WTC11 (cell line): ENCODE data around the gene ITSN1. TPM values are rescaled to one million over a fixed set of nuclear protein-coding genes. Genes with fewer than 3 reads are reported as not detected.

ENCODE experiments used
- ATAC-seq: fragments of 200-7000 bp; cut with Tn5 transposase; 2 replicates; pipeline ENCODE4 v1.10.0; 2021; ENCODE audit warnings: mild to moderate bottlenecking, moderate library complexity
- CTCF ChIA-PET: fragments of 300-600 bp; sonication (Branson Sonifier 250); formaldehyde crosslinking; loops from one replicate; lab custom pipeline; 2021; ENCODE audit warnings: antibody characterized with exemption; lab: Charles Lee
- POLR2A ChIA-PET: fragments of 350-600 bp; sonication (Branson Sonifier 250); formaldehyde crosslinking; loops from one replicate; lab custom pipeline; 2021; ENCODE audit warnings: antibody characterized with exemption; lab: Charles Lee
- DNase-seq: peaks from one replicate; pipeline ENCODE4 v3.0.0; 2021; ENCODE audit warnings: low spot score
- H3K27ac Mint-ChIP-seq: 2 replicates; pipeline ENCODE4 v1.8.0; 2021; ENCODE audit warnings: mixed read lengths
- H3K27me3 Mint-ChIP-seq: 2 replicates; pipeline ENCODE4 v1.8.0; 2021; ENCODE audit warnings: low read depth, mild to moderate bottlenecking, moderate library complexity, mixed read lengths
- H3K36me3 Mint-ChIP-seq: 2 replicates; pipeline ENCODE4 v1.8.0; 2021; ENCODE audit warnings: mixed read lengths
- H3K4me1 Mint-ChIP-seq: 2 replicates; pipeline ENCODE4 v1.8.0; 2022; ENCODE audit warnings: mixed read lengths
- H3K4me3 Mint-ChIP-seq: 2 replicates; pipeline ENCODE4 v1.8.0; 2021; ENCODE audit warnings: mild to moderate bottlenecking, moderate library complexity, mixed read lengths
- H3K9me3 Mint-ChIP-seq: 2 replicates; pipeline ENCODE4 v1.8.0; 2021; ENCODE audit warnings: mixed read lengths
- CBFB ChIP-seq: sonication (generic); formaldehyde crosslinking; IDR thresholded peaks from 2 replicates; pipeline ENCODE4 v1.8.1; 2022; ENCODE audit warnings: mild to moderate bottlenecking, low read depth, missing genetic modification reagents
- ESRRA ChIP-seq: sonication (generic); formaldehyde crosslinking; IDR thresholded peaks from 2 replicates; pipeline ENCODE4 v1.8.1; 2022; ENCODE audit warnings: mild to moderate bottlenecking, missing genetic modification reagents, borderline replicate concordance
- FOXP1 ChIP-seq: sonication (generic); formaldehyde crosslinking; IDR thresholded peaks from 2 replicates; pipeline ENCODE4 v1.8.0; 2022; ENCODE audit warnings: missing genetic modification reagents, mild to moderate bottlenecking, moderate library complexity, borderline replicate concordance
- IRF2 ChIP-seq: sonication (generic); formaldehyde crosslinking; IDR thresholded peaks from 2 replicates; pipeline ENCODE4 v1.8.0; 2022; ENCODE audit warnings: low read depth, missing genetic modification reagents, borderline replicate concordance
- KAT7 ChIP-seq: sonication (generic); formaldehyde crosslinking; IDR thresholded peaks from 2 replicates; pipeline ENCODE4 v1.8.1; 2023; ENCODE audit warnings: missing genetic modification reagents, mild to moderate bottlenecking, borderline replicate concordance
- NFYB ChIP-seq: sonication (generic); formaldehyde crosslinking; conservative IDR thresholded peaks from 2 replicates; pipeline ENCODE4 v1.8.0; 2022; ENCODE audit warnings: low read depth, missing genetic modification reagents
- ZNF416 ChIP-seq: fragments of 250-450 bp; sonication (Bioruptor Pico); IDR thresholded peaks from 2 replicates; pipeline ENCODE4 v1.9.0; 2021; ENCODE audit warnings: mild to moderate bottlenecking, inconsistent platforms
- ZNF423 ChIP-seq: fragments of 250-450 bp; sonication (Bioruptor Pico); IDR thresholded peaks from 2 replicates; pipeline ENCODE4 v2.1.2; 2022; ENCODE audit warnings: mild to moderate bottlenecking, moderate library complexity
- total RNA-seq: library from RNA; stranded (reverse); gene quantifications from 3 replicates; pipeline ENCODE4 v1.2.3, GENCODE V29; 2021
- TF ChIP-seq, protein P1 (sequence below): sonication (generic); formaldehyde crosslinking; IDR thresholded peaks from 2 replicates; pipeline ENCODE4 v1.8.1; 2023; ENCODE audit warnings: mild to moderate bottlenecking, missing genetic modification reagents
- TF ChIP-seq, protein P2 (sequence below): fragments of 250-450 bp; sonication (Bioruptor Pico); IDR thresholded peaks from 2 replicates; pipeline ENCODE4 v1.9.0; 2021; ENCODE audit warnings: mild to moderate bottlenecking
- TF ChIP-seq, protein P3 (sequence below): sonication (generic); formaldehyde crosslinking; IDR thresholded peaks from 2 replicates; pipeline ENCODE4 v1.8.0; 2022; ENCODE audit warnings: mild to moderate bottlenecking, missing genetic modification reagents
- TF ChIP-seq, protein P4 (sequence below): fragments of 250-450 bp; sonication (Bioruptor Pico); IDR thresholded peaks from 2 replicates; pipeline ENCODE4 v2.1.2; 2022; ENCODE audit warnings: mild to moderate bottlenecking, moderate library complexity
- TF ChIP-seq, protein P5 (sequence below): sonication (generic); formaldehyde crosslinking; IDR thresholded peaks from 2 replicates; pipeline ENCODE4 v1.8.0; 2023; ENCODE audit warnings: missing genetic modification reagents, mild to moderate bottlenecking, borderline replicate concordance
- TF ChIP-seq, protein P6 (sequence below): sonication (generic); formaldehyde crosslinking; IDR thresholded peaks from 2 replicates; pipeline ENCODE4 v1.8.1; 2023; ENCODE audit warnings: mild to moderate bottlenecking, missing genetic modification reagents, moderate library complexity
- TF ChIP-seq, protein P7 (sequence below): fragments of 250-450 bp; sonication (Bioruptor Pico); conservative IDR thresholded peaks from 2 replicates; pipeline ENCODE4 v1.9.0; 2021; ENCODE audit warnings: mild to moderate bottlenecking
- TF ChIP-seq, protein P8 (sequence below): sonication (generic); formaldehyde crosslinking; IDR thresholded peaks from 2 replicates; pipeline ENCODE4 v1.8.0; 2022; ENCODE audit warnings: mild to moderate bottlenecking, missing genetic modification reagents

ITSN1 gene
- total RNA-seq, 1 experiment from 2014 or later, result 69.6 TPM

DNA sequence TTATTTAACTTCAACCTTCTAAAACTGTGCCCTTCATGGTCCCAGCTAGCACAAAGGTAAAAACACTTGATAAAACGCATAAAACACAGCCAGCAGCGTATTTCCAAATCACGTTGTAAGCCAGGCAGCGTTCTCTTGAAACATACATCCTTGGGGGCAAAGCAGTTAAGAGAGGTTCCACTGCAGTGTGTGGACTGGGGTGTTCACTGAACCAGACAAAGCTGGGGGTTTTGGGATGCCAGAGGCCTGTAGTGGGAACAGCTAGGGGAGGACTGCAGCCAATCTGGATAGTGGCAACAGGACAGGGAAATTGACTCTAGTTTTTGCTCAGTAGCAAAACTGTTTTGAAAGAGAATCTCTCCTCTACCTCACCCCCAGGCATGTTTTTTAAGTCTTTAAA is 294.8 kb downstream of the ITSN1 start (continued):
- TF ChIP-seq, protein P1, sequence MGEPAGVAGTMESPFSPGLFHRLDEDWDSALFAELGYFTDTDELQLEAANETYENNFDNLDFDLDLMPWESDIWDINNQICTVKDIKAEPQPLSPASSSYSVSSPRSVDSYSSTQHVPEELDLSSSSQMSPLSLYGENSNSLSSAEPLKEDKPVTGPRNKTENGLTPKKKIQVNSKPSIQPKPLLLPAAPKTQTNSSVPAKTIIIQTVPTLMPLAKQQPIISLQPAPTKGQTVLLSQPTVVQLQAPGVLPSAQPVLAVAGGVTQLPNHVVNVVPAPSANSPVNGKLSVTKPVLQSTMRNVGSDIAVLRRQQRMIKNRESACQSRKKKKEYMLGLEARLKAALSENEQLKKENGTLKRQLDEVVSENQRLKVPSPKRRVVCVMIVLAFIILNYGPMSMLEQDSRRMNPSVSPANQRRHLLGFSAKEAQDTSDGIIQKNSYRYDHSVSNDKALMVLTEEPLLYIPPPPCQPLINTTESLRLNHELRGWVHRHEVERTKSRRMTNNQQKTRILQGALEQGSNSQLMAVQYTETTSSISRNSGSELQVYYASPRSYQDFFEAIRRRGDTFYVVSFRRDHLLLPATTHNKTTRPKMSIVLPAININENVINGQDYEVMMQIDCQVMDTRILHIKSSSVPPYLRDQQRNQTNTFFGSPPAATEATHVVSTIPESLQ (CRISPR knock-in tag), result no peak
- TF ChIP-seq, all 79 proteins: peak for 0

DNA sequence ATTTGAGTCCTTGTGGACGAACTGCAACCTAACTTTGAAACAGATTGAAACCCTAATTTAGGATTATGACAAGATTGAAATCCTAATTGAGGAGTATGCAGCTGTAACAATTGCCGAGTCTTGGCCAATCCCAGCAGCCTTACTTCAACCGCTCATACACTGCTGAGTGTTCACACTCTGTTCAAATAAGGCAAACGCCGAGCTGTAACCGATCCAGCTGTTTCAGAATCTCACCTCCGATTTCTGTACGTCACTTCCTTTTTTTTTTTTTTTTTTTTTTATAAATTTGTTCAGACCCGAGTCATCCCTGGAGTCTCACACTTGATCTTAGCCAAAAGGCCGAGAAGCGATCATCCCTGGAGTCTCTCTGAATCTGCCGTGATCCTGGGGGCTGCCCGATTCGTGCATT is 295.6 kb downstream of the ITSN1 start:
- CTCF ChIA-PET, result interaction anchor here (0.6 kb wide), 1 partner anchor 204 kb away, joined by 5 read pairs; no protein-coding TSS in a partner anchor
- H3K4me3 Mint-ChIP-seq, result no peak overlapping the region
- POLR2A ChIA-PET, result no interaction called here
- H3K4me1 Mint-ChIP-seq, result peaks cover 28% of the 10 kb centered on the region
- TF ChIP-seq FOXP1, result no peak
- TF ChIP-seq, protein P2, sequence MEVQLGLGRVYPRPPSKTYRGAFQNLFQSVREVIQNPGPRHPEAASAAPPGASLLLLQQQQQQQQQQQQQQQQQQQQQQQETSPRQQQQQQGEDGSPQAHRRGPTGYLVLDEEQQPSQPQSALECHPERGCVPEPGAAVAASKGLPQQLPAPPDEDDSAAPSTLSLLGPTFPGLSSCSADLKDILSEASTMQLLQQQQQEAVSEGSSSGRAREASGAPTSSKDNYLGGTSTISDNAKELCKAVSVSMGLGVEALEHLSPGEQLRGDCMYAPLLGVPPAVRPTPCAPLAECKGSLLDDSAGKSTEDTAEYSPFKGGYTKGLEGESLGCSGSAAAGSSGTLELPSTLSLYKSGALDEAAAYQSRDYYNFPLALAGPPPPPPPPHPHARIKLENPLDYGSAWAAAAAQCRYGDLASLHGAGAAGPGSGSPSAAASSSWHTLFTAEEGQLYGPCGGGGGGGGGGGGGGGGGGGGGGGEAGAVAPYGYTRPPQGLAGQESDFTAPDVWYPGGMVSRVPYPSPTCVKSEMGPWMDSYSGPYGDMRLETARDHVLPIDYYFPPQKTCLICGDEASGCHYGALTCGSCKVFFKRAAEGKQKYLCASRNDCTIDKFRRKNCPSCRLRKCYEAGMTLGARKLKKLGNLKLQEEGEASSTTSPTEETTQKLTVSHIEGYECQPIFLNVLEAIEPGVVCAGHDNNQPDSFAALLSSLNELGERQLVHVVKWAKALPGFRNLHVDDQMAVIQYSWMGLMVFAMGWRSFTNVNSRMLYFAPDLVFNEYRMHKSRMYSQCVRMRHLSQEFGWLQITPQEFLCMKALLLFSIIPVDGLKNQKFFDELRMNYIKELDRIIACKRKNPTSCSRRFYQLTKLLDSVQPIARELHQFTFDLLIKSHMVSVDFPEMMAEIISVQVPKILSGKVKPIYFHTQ (CRISPR knock-in tag), result no peak
- TF ChIP-seq, protein P3, sequence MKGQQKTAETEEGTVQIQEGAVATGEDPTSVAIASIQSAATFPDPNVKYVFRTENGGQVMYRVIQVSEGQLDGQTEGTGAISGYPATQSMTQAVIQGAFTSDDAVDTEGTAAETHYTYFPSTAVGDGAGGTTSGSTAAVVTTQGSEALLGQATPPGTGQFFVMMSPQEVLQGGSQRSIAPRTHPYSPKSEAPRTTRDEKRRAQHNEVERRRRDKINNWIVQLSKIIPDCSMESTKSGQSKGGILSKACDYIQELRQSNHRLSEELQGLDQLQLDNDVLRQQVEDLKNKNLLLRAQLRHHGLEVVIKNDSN, result no peak
- TF ChIP-seq, protein P4, sequence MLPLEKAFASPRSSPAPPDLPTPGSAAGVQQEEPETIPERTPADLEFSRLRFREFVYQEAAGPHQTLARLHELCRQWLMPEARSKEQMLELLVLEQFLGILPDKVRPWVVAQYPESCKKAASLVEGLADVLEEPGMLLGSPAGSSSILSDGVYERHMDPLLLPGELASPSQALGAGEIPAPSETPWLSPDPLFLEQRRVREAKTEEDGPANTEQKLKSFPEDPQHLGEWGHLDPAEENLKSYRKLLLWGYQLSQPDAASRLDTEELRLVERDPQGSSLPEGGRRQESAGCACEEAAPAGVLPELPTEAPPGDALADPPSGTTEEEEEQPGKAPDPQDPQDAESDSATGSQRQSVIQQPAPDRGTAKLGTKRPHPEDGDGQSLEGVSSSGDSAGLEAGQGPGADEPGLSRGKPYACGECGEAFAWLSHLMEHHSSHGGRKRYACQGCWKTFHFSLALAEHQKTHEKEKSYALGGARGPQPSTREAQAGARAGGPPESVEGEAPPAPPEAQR (CRISPR knock-in tag), result no peak
- DNase-seq, result no peak
- ATAC-seq, result no peak
- peak overlapping the region; percentile 63; the same call in 1 of the 2 replicates for H3K27ac Mint-ChIP-seq
- H3K9me3 Mint-ChIP-seq, result no peaks in the 10 kb centered on the region
- peaks cover 3% of the 10 kb centered on the region; the same call in 1 of the 2 replicates for H3K36me3 Mint-ChIP-seq
- H3K27me3 Mint-ChIP-seq, result no peaks in the 10 kb centered on the region; the same call in 1 of the 2 replicates

DNA sequence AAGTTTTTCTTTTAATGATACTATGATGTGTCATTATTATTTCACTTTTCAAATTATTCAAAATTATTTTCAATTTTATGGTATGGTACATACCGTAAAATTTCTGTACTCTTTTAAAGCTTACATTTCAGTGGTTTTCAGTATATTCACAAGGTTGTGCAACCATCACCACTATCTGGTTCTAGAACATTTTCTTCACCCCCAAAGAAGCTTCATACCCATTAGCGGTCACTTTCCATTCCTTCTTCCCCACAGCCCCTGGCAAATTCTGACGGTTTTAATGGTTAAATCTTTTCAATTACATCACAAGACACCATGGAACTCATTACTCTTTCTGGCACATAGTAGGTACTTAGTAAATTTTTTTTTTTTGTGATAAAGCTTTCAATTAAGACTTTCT is 296.1 kb downstream of the ITSN1 start:
- ATAC-seq (no peak), DNase-seq (no peak)
- no peak overlapping the region for H3K27ac Mint-ChIP-seq
- ChIA-PET POLR2A (no interaction called here), CTCF (no interaction called here)
- no peaks in the 10 kb centered on the region; the same call in 1 of the 2 replicates for H3K27me3 Mint-ChIP-seq
- H3K4me3 Mint-ChIP-seq, result no peak overlapping the region
- H3K4me1 Mint-ChIP-seq, result peaks cover 25% of the 10 kb centered on the region
- H3K36me3 Mint-ChIP-seq, result peaks cover 5% of the 10 kb centered on the region; the same call in 1 of the 2 replicates
- H3K9me3 Mint-ChIP-seq, result no peaks in the 10 kb centered on the region
- TF ChIP-seq, protein P5, sequence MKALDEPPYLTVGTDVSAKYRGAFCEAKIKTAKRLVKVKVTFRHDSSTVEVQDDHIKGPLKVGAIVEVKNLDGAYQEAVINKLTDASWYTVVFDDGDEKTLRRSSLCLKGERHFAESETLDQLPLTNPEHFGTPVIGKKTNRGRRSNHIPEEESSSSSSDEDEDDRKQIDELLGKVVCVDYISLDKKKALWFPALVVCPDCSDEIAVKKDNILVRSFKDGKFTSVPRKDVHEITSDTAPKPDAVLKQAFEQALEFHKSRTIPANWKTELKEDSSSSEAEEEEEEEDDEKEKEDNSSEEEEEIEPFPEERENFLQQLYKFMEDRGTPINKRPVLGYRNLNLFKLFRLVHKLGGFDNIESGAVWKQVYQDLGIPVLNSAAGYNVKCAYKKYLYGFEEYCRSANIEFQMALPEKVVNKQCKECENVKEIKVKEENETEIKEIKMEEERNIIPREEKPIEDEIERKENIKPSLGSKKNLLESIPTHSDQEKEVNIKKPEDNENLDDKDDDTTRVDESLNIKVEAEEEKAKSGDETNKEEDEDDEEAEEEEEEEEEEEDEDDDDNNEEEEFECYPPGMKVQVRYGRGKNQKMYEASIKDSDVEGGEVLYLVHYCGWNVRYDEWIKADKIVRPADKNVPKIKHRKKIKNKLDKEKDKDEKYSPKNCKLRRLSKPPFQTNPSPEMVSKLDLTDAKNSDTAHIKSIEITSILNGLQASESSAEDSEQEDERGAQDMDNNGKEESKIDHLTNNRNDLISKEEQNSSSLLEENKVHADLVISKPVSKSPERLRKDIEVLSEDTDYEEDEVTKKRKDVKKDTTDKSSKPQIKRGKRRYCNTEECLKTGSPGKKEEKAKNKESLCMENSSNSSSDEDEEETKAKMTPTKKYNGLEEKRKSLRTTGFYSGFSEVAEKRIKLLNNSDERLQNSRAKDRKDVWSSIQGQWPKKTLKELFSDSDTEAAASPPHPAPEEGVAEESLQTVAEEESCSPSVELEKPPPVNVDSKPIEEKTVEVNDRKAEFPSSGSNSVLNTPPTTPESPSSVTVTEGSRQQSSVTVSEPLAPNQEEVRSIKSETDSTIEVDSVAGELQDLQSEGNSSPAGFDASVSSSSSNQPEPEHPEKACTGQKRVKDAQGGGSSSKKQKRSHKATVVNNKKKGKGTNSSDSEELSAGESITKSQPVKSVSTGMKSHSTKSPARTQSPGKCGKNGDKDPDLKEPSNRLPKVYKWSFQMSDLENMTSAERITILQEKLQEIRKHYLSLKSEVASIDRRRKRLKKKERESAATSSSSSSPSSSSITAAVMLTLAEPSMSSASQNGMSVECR (CRISPR knock-in tag), result no peak
- TF ChIP-seq CBFB (CRISPR knock-in tag) (no peak), ZNF423 (CRISPR knock-in tag) (no peak), ZNF416 (CRISPR knock-in tag) (no peak), ESRRA (CRISPR knock-in tag) (no peak), NFYB (CRISPR knock-in tag) (no peak), KAT7 (CRISPR knock-in tag) (no peak), IRF2 (no peak)
- TF ChIP-seq, protein P6, sequence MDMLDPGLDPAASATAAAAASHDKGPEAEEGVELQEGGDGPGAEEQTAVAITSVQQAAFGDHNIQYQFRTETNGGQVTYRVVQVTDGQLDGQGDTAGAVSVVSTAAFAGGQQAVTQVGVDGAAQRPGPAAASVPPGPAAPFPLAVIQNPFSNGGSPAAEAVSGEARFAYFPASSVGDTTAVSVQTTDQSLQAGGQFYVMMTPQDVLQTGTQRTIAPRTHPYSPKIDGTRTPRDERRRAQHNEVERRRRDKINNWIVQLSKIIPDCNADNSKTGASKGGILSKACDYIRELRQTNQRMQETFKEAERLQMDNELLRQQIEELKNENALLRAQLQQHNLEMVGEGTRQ (CRISPR knock-in tag), result no peak
- TF ChIP-seq, protein P7, sequence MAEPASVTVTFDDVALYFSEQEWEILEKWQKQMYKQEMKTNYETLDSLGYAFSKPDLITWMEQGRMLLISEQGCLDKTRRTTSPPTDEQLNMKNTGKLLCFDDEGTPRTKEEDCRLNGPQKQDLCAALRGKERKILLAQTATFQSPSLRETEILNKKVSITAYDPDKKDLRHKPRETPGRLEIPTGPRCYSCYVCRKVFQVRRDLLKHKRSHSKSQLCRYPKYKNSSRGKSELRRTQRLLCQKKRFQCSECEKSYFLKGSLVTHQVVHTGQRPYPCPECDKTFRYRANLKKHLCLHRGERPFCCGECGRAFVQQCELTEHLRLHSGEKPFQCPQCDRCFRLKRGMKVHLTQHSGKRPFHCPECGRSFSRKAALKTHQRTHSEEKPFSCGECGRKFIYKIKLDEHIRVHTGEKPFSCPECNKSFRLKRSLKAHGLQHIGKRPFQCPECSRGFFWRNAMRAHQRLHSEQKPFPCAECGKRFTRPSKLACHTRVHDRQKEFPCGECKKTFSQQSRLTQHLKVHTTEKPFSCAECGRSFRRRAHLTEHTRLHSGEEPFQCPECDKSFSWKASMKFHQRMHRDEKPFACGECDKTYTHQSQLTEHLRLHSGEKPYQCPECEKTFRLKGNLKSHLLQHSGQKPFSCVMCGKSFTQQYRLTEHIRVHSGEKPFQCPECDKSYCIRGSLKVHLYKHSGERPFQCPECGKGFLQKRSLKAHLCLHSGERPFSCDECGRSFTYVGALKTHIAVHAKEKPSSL (CRISPR knock-in tag), result no peak
- TF ChIP-seq, protein P8, sequence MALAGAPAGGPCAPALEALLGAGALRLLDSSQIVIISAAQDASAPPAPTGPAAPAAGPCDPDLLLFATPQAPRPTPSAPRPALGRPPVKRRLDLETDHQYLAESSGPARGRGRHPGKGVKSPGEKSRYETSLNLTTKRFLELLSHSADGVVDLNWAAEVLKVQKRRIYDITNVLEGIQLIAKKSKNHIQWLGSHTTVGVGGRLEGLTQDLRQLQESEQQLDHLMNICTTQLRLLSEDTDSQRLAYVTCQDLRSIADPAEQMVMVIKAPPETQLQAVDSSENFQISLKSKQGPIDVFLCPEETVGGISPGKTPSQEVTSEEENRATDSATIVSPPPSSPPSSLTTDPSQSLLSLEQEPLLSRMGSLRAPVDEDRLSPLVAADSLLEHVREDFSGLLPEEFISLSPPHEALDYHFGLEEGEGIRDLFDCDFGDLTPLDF (CRISPR knock-in tag), result no peak
